Neural cell (in vitro differentiated cells): ENCODE measurements around the gene BMERB1. TPM values are rescaled to one million over a fixed set of nuclear protein-coding genes. Genes with fewer than 3 reads are reported as not detected.

Source experiments
- H2AFZ ChIP-seq: fragments of 200-600, 300-800 bp; sonication (generic), shearing (Covaris generic); 2 replicates; pipeline ENCODE4 v1.6.0; 2014; ENCODE audit warnings: low read depth, mild to moderate bottlenecking, antibody characterized with exemption, low read length, moderate library complexity
- H3F3A ChIP-seq: fragments of 200-600 bp; shearing (Covaris generic); 2 replicates; pipeline ENCODE4 v1.6.1; 2016; ENCODE audit warnings: mild to moderate bottlenecking, moderate library complexity, mixed read lengths, antibody characterized with exemption, low read length; ENCODE audit not compliant: insufficient read depth, poor library complexity, severe bottlenecking
- H3K27ac ChIP-seq: fragments of 200-600, 300-800 bp; sonication (generic), shearing (Covaris generic); 2 replicates; pipeline ENCODE4 v1.5.1; 2014; ENCODE audit warnings: mild to moderate bottlenecking, low read length, moderate library complexity
- H3K27me3 ChIP-seq: fragments of 300-800, 200-600 bp; sonication (generic), shearing (Covaris generic); 2 replicates; pipeline ENCODE4 v1.6.0; 2014; ENCODE audit warnings: mild to moderate bottlenecking, low read depth, low read length, moderate library complexity; ENCODE audit not compliant: insufficient read depth
- H3K36me3 ChIP-seq: fragments of 300-800, 200-600 bp; sonication (generic), shearing (Covaris generic); 2 replicates; pipeline ENCODE4 v1.5.1; 2014; ENCODE audit warnings: mild to moderate bottlenecking, antibody characterized with exemption, low read length, moderate library complexity; ENCODE audit not compliant: insufficient read depth
- H3K4me2 ChIP-seq: fragments of 300-800, 200-600 bp; sonication (generic), shearing (Covaris generic); 2 replicates; pipeline ENCODE4 v1.6.0; 2014; ENCODE audit warnings: mild to moderate bottlenecking, low read length
- H3K4me3 ChIP-seq: fragments of 300-800, 200-600 bp; sonication (generic), shearing (Covaris generic); 2 replicates; pipeline ENCODE4 v1.5.1; 2014; ENCODE audit warnings: mild to moderate bottlenecking, low read length, moderate library complexity
- H3K79me2 ChIP-seq: fragments of 200-600 bp; shearing (Covaris generic); replicated peaks from 2 replicates; pipeline ENCODE4 v1.6.0; 2014; ENCODE audit warnings: mild to moderate bottlenecking, low read length, moderate library complexity; ENCODE audit not compliant: insufficient read depth
- H3K9ac ChIP-seq: fragments of 300-800, 200-600 bp; sonication (generic), shearing (Covaris generic); 2 replicates; pipeline ENCODE4 v1.6.1; 2016; ENCODE audit warnings: mild to moderate bottlenecking, low read length, mixed read lengths
- H3K9me2 ChIP-seq: fragments of 200-600 bp; shearing (Covaris generic); 2 replicates; pipeline ENCODE4 v1.6.1; 2016; ENCODE audit warnings: mild to moderate bottlenecking, low read length, mixed read lengths; ENCODE audit not compliant: insufficient read depth
- H3K9me3 ChIP-seq: fragments of 200-600, 300-800 bp; sonication (generic), shearing (Covaris generic); 2 replicates; pipeline ENCODE4 v1.6.1; 2016; ENCODE audit warnings: mild to moderate bottlenecking, mixed run types, low read length, moderate library complexity, mixed read lengths
- H4K20me1 ChIP-seq: fragments of 200-600 bp; shearing (Covaris generic); 2 replicates; pipeline ENCODE4 v1.6.1; 2016; ENCODE audit warnings: mild to moderate bottlenecking, mixed run types; ENCODE audit not compliant: insufficient read depth
- EP300 ChIP-seq: fragments of 450-650 bp; conservative IDR thresholded peaks from 2 replicates; pipeline ENCODE4 v1.6.1; 2014; ENCODE audit warnings: antibody characterized with exemption, mild to moderate bottlenecking, moderate library complexity; ENCODE audit not compliant: poor library complexity, severe bottlenecking
- EZH2 ChIP-seq: fragments of 200-600, 300-800 bp; shearing (Covaris generic), sonication (generic); IDR thresholded peaks from 2 replicates; pipeline ENCODE4 v1.6.1; 2014; ENCODE audit warnings: antibody characterized with exemption, low read length, borderline replicate concordance, mild to moderate bottlenecking; ENCODE audit not compliant: insufficient read depth, poor library complexity, severe bottlenecking
- MXI1 ChIP-seq: fragments of 450-650 bp; conservative IDR thresholded peaks from 2 replicates; pipeline ENCODE4 v1.6.1; 2014; ENCODE audit warnings: antibody characterized with exemption, mild to moderate bottlenecking; ENCODE audit not compliant: poor library complexity, severe bottlenecking
- POLR2AphosphoS5 ChIP-seq: IDR thresholded peaks from 2 replicates; pipeline ENCODE4 v1.6.1; 2012
- RAD21 ChIP-seq: fragments of 450-650 bp; conservative IDR thresholded peaks from 2 replicates; pipeline ENCODE4 v1.6.1; 2014; ENCODE audit warnings: antibody characterized with exemption, mild to moderate bottlenecking, moderate library complexity
- REST ChIP-seq: IDR thresholded peaks from 2 replicates; pipeline ENCODE4 v1.6.1; 2012; ENCODE audit warnings: borderline replicate concordance
- SMC3 ChIP-seq: fragments of 450-650 bp; conservative IDR thresholded peaks from 2 replicates; pipeline ENCODE4 v1.6.1; 2014; ENCODE audit warnings: antibody characterized with exemption, mild to moderate bottlenecking, moderate library complexity; ENCODE audit not compliant: poor library complexity
- TAF1 ChIP-seq: IDR thresholded peaks from 2 replicates; pipeline ENCODE4 v1.6.1; 2012; ENCODE audit warnings: low read depth
- polyA plus RNA-seq: library from polyadenylated mRNA; depleted of rRNA; stranded (reverse); fragments of >200 nt; gene quantifications from 2 replicates; pipeline ENCODE4 v1.2.3, GENCODE V29; 2014
- TF ChIP-seq, protein P1 (sequence below): fragments of 450-650 bp; IDR thresholded peaks from 2 replicates; pipeline ENCODE4 v1.5.1; 2014; ENCODE audit warnings: antibody characterized with exemption, mild to moderate bottlenecking, moderate library complexity; ENCODE audit not compliant: poor library complexity, severe bottlenecking

Gene BMERB1
- polyA plus RNA-seq, 1 donor from 2014 or later, result 149 TPM

- Histone ChIP-seq H3K4me2 (no peak overlapping the region), H3K9ac (no peak overlapping the region), H3K79me2 (peaks cover 3% of the 10 kb centered on the region), H3K36me3 (no peaks in the 10 kb centered on the region), H3K27me3 (no peaks in the 10 kb centered on the region), H3K9me3 (no peaks in the 10 kb centered on the region), H3K27ac (no peak overlapping the region), H3K4me3 (no peak overlapping the region), H4K20me1 (no peaks in the 10 kb centered on the region), H3F3A (no peaks in the 10 kb centered on the region), H2AFZ (no peak overlapping the region), H3K9me2 (no peaks in the 10 kb centered on the region)
- no peak for TF ChIP-seq RAD21
- TF ChIP-seq, protein P1, sequence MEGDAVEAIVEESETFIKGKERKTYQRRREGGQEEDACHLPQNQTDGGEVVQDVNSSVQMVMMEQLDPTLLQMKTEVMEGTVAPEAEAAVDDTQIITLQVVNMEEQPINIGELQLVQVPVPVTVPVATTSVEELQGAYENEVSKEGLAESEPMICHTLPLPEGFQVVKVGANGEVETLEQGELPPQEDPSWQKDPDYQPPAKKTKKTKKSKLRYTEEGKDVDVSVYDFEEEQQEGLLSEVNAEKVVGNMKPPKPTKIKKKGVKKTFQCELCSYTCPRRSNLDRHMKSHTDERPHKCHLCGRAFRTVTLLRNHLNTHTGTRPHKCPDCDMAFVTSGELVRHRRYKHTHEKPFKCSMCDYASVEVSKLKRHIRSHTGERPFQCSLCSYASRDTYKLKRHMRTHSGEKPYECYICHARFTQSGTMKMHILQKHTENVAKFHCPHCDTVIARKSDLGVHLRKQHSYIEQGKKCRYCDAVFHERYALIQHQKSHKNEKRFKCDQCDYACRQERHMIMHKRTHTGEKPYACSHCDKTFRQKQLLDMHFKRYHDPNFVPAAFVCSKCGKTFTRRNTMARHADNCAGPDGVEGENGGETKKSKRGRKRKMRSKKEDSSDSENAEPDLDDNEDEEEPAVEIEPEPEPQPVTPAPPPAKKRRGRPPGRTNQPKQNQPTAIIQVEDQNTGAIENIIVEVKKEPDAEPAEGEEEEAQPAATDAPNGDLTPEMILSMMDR, result no peak
- no peak for TF ChIP-seq EP300
- TF ChIP-seq REST, result no peak
- no peak for TF ChIP-seq EZH2
- TF ChIP-seq SMC3, result no peak
- TF ChIP-seq POLR2AphosphoS5, result no peak
- TF ChIP-seq MXI1, result no peak
- no peak for TF ChIP-seq TAF1
Measured at GRCh38 chr16:15526097-15526496, 91.7 kb downstream of the BMERB1 start.

DNA sequence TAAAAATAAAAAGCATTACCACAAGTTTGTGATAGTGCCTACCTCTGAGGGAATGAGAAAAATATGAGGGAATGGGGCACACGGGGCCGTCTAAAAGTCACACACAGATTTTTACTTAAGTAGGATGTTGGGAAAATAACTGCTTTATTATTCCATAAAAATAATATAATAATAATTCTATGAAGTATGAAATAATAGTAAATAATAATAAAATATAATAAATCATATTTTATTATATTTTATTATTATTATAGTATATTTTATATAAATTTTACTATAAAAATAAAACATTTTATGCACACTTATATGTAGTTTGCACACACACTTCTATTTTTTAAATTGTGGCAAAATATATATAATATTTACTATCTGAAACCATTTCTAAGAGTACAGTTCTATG lies 92.3 kb downstream of the BMERB1 start:
- Histone ChIP-seq H3K9ac (no peak overlapping the region), H3K4me2 (no peak overlapping the region), H3K79me2 (peaks cover 3% of the 10 kb centered on the region), H3F3A (no peaks in the 10 kb centered on the region), H3K4me3 (no peak overlapping the region), H4K20me1 (no peaks in the 10 kb centered on the region), H3K27me3 (no peaks in the 10 kb centered on the region), H3K36me3 (no peaks in the 10 kb centered on the region), H2AFZ (no peak overlapping the region), H3K9me2 (no peaks in the 10 kb centered on the region), H3K9me3 (no peaks in the 10 kb centered on the region), H3K27ac (no peak overlapping the region)
- TF ChIP-seq EZH2 (no peak), EP300 (no peak), SMC3 (no peak), MXI1 (no peak), TAF1 (no peak)
- TF ChIP-seq, protein P1, result no peak
